Esophagus muscularis mucosa (tissue), 4 donors: ENCODE measurements around the gene CT45A3.
"Not testable (repeated sequence)": the region's sequence is repeated elsewhere in the genome, so short reads cannot be mapped to it uniquely, and the experiment has no call there.

Experiments
- CTCF ChIP-seq, 3 experiments: fragments of 200-600 bp in 2 of 3; fragments of 450-650 bp in 1 of 3; sonication (generic) in 2 of 3; IDR thresholded peaks; one replicate each; pipeline ENCODE4 v1.5.1; 2017 to 2019; ENCODE audit warnings: antibody characterized with exemption in 3 of 3, mild to moderate bottlenecking in 2 of 3, moderate library complexity in 1 of 3
- EP300 ChIP-seq: sonication (generic); formaldehyde crosslinking; IDR thresholded peaks from one replicate; pipeline ENCODE4 v1.6.1; 2017; ENCODE audit warnings: antibody characterized with exemption
- POLR2A ChIP-seq: fragments of 450-650 bp; IDR thresholded peaks from one replicate; pipeline ENCODE4 v1.6.1; 2017; ENCODE audit warnings: antibody characterized with exemption, moderate library complexity, mild to moderate bottlenecking, low read depth
- POLR2AphosphoS5 ChIP-seq, 2 donors: sonication (generic); formaldehyde crosslinking; IDR thresholded peaks; one replicate each; pipeline ENCODE4 v1.6.1; 2017; ENCODE audit warnings: antibody characterized with exemption in 2 of 2

- TF ChIP-seq POLR2AphosphoS5 (IDR thresholded peaks at IDR 0.05); POLR2A; EP300; CTCF (IDR thresholded peaks at IDR 0.05): not testable (repeated sequence)
Measured at GRCh38 chrX:135744739-135745138, 23.3 kb downstream of the CT45A3 start.
